ENCODE measurements around the gene TRPM3. TPM values are rescaled to one million over a fixed set of nuclear protein-coding genes. Genes with fewer than 3 reads are reported as not detected.
"Not testable (repeated sequence)": the region's sequence is repeated elsewhere in the genome, so short reads cannot be mapped to it uniquely, and the experiment has no call there.

Gene TRPM3
- total and polyA plus RNA-seq, 2 donors (not counting 1 experiment from before 2014, with no cell fraction given), result not detected

DNA sequence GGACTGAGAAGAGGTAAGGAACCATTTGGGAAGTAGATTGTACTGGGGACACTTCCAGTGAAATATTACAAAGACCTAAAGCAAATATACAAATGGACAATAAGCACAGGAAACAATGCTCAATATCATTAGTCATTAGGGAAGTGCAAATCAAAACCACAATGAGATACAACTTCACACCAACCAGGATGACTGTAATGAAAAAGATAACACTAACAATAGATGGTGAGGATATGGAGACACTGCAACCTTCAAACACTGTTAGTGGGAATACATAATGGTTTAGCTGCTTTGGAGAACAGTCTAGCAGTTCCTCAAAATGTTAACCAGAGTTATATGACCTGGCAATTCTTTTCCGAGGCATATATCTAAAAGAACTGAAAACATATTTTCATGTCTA is 149.7 kb downstream of the TRPM3 start:
- H3K9me3 ChIP-seq (ENCODE audit: control extremely low read depth in 1 of 3, control insufficient read depth in 2 of 3, insufficient read depth in 1 of 3, low read length in 2 of 3), result peaks cover 0 to 7% (median 0%) of the 10 kb centered on the region in 3 donors
- intact Hi-C loops (cut with micrococcal nuclease), result no loop called here
- no peak for ATAC-seq (ENCODE audit: low read depth)
- H2AFZ ChIP-seq (ENCODE audit: insufficient read depth, low read depth, low read length, poor library complexity, severe bottlenecking), result no peak overlapping the region
- no CpG with 5 or more reads among the region's 1 CpG for WGBS (ENCODE audit: insufficient coverage)
- Mint-ChIP-seq H3K9me3 (ENCODE audit: insufficient read depth) (no peaks in the 10 kb centered on the region), H3K27ac (no peak overlapping the region), H3K4me1 (no peaks in the 10 kb centered on the region), H3K4me3 (no peak overlapping the region), H3K27me3 (no peaks in the 10 kb centered on the region)
- no peaks in the 10 kb centered on the region for H3K4me1 ChIP-seq (ENCODE audit: control insufficient read depth in 2 of 2, insufficient read depth in 2 of 2, low read length in 2 of 2)
- H3K36me3 ChIP-seq (replicated peaks in 1 of 2; ENCODE audit: control extremely low read depth in 1 of 2, control insufficient read depth in 1 of 2, extremely low read depth in 1 of 2, insufficient read depth in 2 of 2, low read length in 1 of 2), result no peaks in the 10 kb centered on the region
- H3K27me3 ChIP-seq (replicated peaks in 1 of 4; ENCODE audit: control extremely low read depth in 1 of 4, control insufficient read depth in 3 of 4, insufficient read depth in 4 of 4, low read length in 3 of 4), result no peaks in the 10 kb centered on the region
- no peak for DNase-seq
- no peak overlapping the region for H3K4me2 ChIP-seq (replicated peaks; ENCODE audit: low read depth, low read length, poor library complexity, severe bottlenecking)
- H4K20me1 ChIP-seq (ENCODE audit: control insufficient read depth, insufficient read depth, low read length, poor library complexity, severe bottlenecking), result no peaks in the 10 kb centered on the region
- H3K79me2 ChIP-seq (ENCODE audit: control insufficient read depth, insufficient read depth, low read length), result no peaks in the 10 kb centered on the region
- no peak overlapping the region for H3K27ac ChIP-seq (ENCODE audit: low read length in 2 of 2)
- H3K4me3 ChIP-seq (ENCODE audit: control extremely low read depth in 1 of 5, extremely low read depth in 1 of 5, insufficient read depth in 1 of 5, low read depth in 2 of 5, low read length in 4 of 5), result no peak overlapping the region
- no peak overlapping the region for H3K9ac ChIP-seq (ENCODE audit: low read length)
- CTCF ChIA-PET, result no interaction called here
- no peak for TF ChIP-seq EZH2 (IDR thresholded peaks at IDR 0.05; ENCODE audit: borderline replicate concordance, insufficient read depth, low read depth, low read length, poor library complexity, severe bottlenecking)
- TF ChIP-seq, protein P1, sequence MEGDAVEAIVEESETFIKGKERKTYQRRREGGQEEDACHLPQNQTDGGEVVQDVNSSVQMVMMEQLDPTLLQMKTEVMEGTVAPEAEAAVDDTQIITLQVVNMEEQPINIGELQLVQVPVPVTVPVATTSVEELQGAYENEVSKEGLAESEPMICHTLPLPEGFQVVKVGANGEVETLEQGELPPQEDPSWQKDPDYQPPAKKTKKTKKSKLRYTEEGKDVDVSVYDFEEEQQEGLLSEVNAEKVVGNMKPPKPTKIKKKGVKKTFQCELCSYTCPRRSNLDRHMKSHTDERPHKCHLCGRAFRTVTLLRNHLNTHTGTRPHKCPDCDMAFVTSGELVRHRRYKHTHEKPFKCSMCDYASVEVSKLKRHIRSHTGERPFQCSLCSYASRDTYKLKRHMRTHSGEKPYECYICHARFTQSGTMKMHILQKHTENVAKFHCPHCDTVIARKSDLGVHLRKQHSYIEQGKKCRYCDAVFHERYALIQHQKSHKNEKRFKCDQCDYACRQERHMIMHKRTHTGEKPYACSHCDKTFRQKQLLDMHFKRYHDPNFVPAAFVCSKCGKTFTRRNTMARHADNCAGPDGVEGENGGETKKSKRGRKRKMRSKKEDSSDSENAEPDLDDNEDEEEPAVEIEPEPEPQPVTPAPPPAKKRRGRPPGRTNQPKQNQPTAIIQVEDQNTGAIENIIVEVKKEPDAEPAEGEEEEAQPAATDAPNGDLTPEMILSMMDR (IDR thresholded peaks at IDR 0.05), result no peak
- POLR2A ChIA-PET, result no interaction called here

DNA sequence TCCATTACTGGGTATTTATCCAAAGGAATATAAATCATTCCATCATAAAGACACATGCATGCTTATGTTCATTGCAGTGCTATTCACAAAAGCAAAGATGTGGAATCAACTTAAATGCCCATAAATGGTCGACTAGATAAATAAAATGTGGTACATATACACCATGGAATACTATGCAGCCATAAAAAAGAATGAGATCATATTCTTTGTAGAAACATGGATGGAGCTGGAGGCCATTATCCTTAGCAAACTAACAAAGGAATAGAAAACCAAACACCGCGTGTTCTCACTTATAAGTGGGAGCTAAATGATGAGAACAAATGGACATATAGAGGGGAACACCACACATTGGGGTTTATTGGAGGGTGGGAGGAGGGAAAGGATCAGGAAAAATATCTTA is 155.0 kb downstream of the TRPM3 start:
- H3K79me2 ChIP-seq (ENCODE audit: control insufficient read depth, insufficient read depth, low read length); H3K27me3 Mint-ChIP-seq; H3K4me1 ChIP-seq (ENCODE audit: control insufficient read depth in 2 of 2, insufficient read depth in 2 of 2, low read length in 2 of 2); H3K27me3 ChIP-seq (replicated peaks in 1 of 4; ENCODE audit: control extremely low read depth in 1 of 4, control insufficient read depth in 3 of 4, insufficient read depth in 4 of 4, low read length in 3 of 4); POLR2A ChIA-PET; H3K36me3 ChIP-seq (replicated peaks in 1 of 2; ENCODE audit: control extremely low read depth in 1 of 2, control insufficient read depth in 1 of 2, extremely low read depth in 1 of 2, insufficient read depth in 2 of 2, low read length in 1 of 2); H3K9me3 Mint-ChIP-seq (ENCODE audit: insufficient read depth); H2AFZ ChIP-seq (ENCODE audit: insufficient read depth, low read depth, low read length, poor library complexity, severe bottlenecking); CTCF ChIA-PET; H4K20me1 ChIP-seq (ENCODE audit: control insufficient read depth, insufficient read depth, low read length, poor library complexity, severe bottlenecking); H3K4me3 Mint-ChIP-seq; H3K9me3 ChIP-seq (ENCODE audit: control extremely low read depth in 1 of 3, control insufficient read depth in 2 of 3, insufficient read depth in 1 of 3, low read length in 2 of 3); H3K27ac ChIP-seq (ENCODE audit: low read length in 2 of 2); DNase-seq; intact Hi-C loops (cut with micrococcal nuclease); H3K9ac ChIP-seq (ENCODE audit: low read length); H3K4me2 ChIP-seq (replicated peaks; ENCODE audit: low read depth, low read length, poor library complexity, severe bottlenecking); H3K4me3 ChIP-seq (ENCODE audit: control extremely low read depth in 1 of 5, extremely low read depth in 1 of 5, insufficient read depth in 1 of 5, low read depth in 2 of 5, low read length in 4 of 5); ATAC-seq (ENCODE audit: low read depth); H3K27ac Mint-ChIP-seq; H3K4me1 Mint-ChIP-seq: not testable (repeated sequence)
- no CpG with 5 or more reads among the region's 3 CpGs for WGBS (ENCODE audit: insufficient coverage)
